CD4-positive, CD25-positive, alpha-beta regulatory T cell (primary cell): Measurements from ENCODE around the gene GABBR2. TPM values are rescaled to one million over a fixed set of nuclear protein-coding genes. Genes with fewer than 3 reads are reported as not detected.

Experiments used
- ATAC-seq, 2 donors: fragments of 150-1000 bp; cut with Tn5 transposase; one replicate each; pipeline ENCODE4 v1.10.0; 2021; ENCODE audit warnings: low read depth in 2 of 2, moderate number of reproducible peaks in 2 of 2, moderate library complexity in 1 of 2
- DNase-seq, 3 donors: peaks; one replicate each; pipeline versions ENCODE4 v3.0.0 to v3.0.0-alpha.2; 2012 to 2022; ENCODE audit warnings: mixed read lengths in 1 of 3
- H3K27ac ChIP-seq: one replicate; pipeline ENCODE4 v1.7.0; 2013; ENCODE audit warnings: mild to moderate bottlenecking, low read length; ENCODE audit not compliant: insufficient read depth, poor library complexity, severe bottlenecking
- H3K27me3 ChIP-seq: one replicate; pipeline ENCODE4 v1.7.0; 2013; ENCODE audit warnings: low read length; ENCODE audit not compliant: control insufficient read depth, insufficient read depth
- H3K36me3 ChIP-seq: one replicate; pipeline ENCODE4 v1.7.0; 2013; ENCODE audit warnings: mild to moderate bottlenecking, low read length, moderate library complexity; ENCODE audit not compliant: control insufficient read depth, insufficient read depth
- H3K4me1 ChIP-seq: 2 replicates; pipeline ENCODE4 v1.7.0; 2013; ENCODE audit warnings: mild to moderate bottlenecking, low read length; ENCODE audit not compliant: insufficient read depth, control insufficient read depth, poor library complexity, severe bottlenecking
- H3K4me3 ChIP-seq: one replicate; pipeline ENCODE4 v1.7.0; 2013; ENCODE audit warnings: low read depth, mild to moderate bottlenecking, low read length, moderate library complexity
- H3K9me3 ChIP-seq, 2 experiments: 1 replicate in 1 of 2; 2 replicates in 1 of 2; pipeline ENCODE4 v1.7.0; 2013; ENCODE audit warnings: low read length in 2 of 2, mild to moderate bottlenecking in 1 of 2, moderate library complexity in 1 of 2; ENCODE audit not compliant: control insufficient read depth in 2 of 2
- H3K27ac Mint-ChIP-seq, 3 donors: one replicate each; pipeline ENCODE4 v1.8.0; 2020 to 2022; ENCODE audit warnings: mild to moderate bottlenecking in 3 of 3, mixed read lengths in 3 of 3, moderate library complexity in 2 of 3
- H3K27me3 Mint-ChIP-seq: one replicate; pipeline ENCODE4 v1.8.0; 2022; ENCODE audit warnings: mild to moderate bottlenecking, mixed read lengths
- H3K36me3 Mint-ChIP-seq: one replicate; pipeline ENCODE4 v1.8.0; 2020; ENCODE audit warnings: mixed read lengths
- H3K4me1 Mint-ChIP-seq, 4 donors: one replicate each; pipeline ENCODE4 v1.8.0; 2020 to 2022; ENCODE audit warnings: mixed read lengths in 4 of 4, mild to moderate bottlenecking in 1 of 4
- H3K4me3 Mint-ChIP-seq, 4 donors: one replicate each; pipeline ENCODE4 v1.8.0; 2020 to 2022; ENCODE audit warnings: mild to moderate bottlenecking in 4 of 4, mixed read lengths in 4 of 4, moderate library complexity in 3 of 4
- H3K9me3 Mint-ChIP-seq, 7 donors: one replicate each; pipeline ENCODE4 v1.8.0; 2020 to 2022; ENCODE audit warnings: mixed read lengths in 7 of 7, mild to moderate bottlenecking in 3 of 7, moderate library complexity in 2 of 7
- polyA plus RNA-seq, 4 donors: library from polyadenylated mRNA; unstranded; fragments of 300-500 nt; fragmentation: Illumina TruSeq; gene quantifications; one replicate each; pipeline ENCODE4 v1.2.3, GENCODE V29; 2021
- total RNA-seq: library from RNA; stranded (reverse); gene quantifications from one replicate; pipeline ENCODE4 v1.2.3, GENCODE V29; 2022

Gene GABBR2
- total and polyA plus RNA-seq, 5 donors from 2014 or later, result not detected

- no peaks in the 10 kb centered on the region for H3K36me3 ChIP-seq
- ATAC-seq (no peak), DNase-seq (no peak)
- no peak overlapping the region for H3K27ac ChIP-seq
- Mint-ChIP-seq H3K9me3 (peaks cover 0 to 9% (median 1%) of the 10 kb centered on the region in 7 donors), H3K4me3 (no peak overlapping the region), H3K27me3 (peaks cover 42% of the 10 kb centered on the region), H3K36me3 (peaks cover 4% of the 10 kb centered on the region), H3K27ac (no peak overlapping the region), H3K4me1 (no peaks in the 10 kb centered on the region)
- no peaks in the 10 kb centered on the region for H3K27me3 ChIP-seq
- H3K4me1 ChIP-seq, result no peaks in the 10 kb centered on the region
- H3K9me3 ChIP-seq, result peaks cover 4 to 6% of the 10 kb centered on the region in 2 experiments
- no peak overlapping the region for H3K4me3 ChIP-seq
Measured at GRCh38 chr9:98455256-98456155, 253.2 kb downstream of the GABBR2 start.

- no peak for DNase-seq
- H3K27me3 ChIP-seq, result no peaks in the 10 kb centered on the region
- peaks cover 42% of the 10 kb centered on the region for H3K27me3 Mint-ChIP-seq
Measured at GRCh38 chr9:98453589-98454311, 255.0 kb downstream of the GABBR2 start.

GRCh38 chr9:98451576-98451975 is 257.2 kb downstream of the GABBR2 start:
- no peaks in the 10 kb centered on the region for H3K4me1 Mint-ChIP-seq
- peaks cover 38% of the 10 kb centered on the region for H3K27me3 Mint-ChIP-seq
- Histone ChIP-seq H3K4me3 (no peak overlapping the region), H3K27me3 (no peaks in the 10 kb centered on the region), H3K36me3 (no peaks in the 10 kb centered on the region), H3K27ac (no peak overlapping the region), H3K4me1 (no peaks in the 10 kb centered on the region), H3K9me3 (no peaks in the 10 kb centered on the region)
- ATAC-seq, result no peak
- H3K27ac Mint-ChIP-seq, result peak overlapping the region in 1 of 3 donors; percentile 12
- DNase-seq, result no peak
- H3K36me3 Mint-ChIP-seq, result peaks cover 4% of the 10 kb centered on the region
- H3K4me3 Mint-ChIP-seq, result no peak overlapping the region
- no peaks in the 10 kb centered on the region for H3K9me3 Mint-ChIP-seq

More at GRCh38 chr9:98453589-98454311, 255.0 kb downstream of the GABBR2 start:
- H3K36me3 Mint-ChIP-seq, result peaks cover 4% of the 10 kb centered on the region
- Histone ChIP-seq H3K4me1 (no peaks in the 10 kb centered on the region), H3K27ac (no peak overlapping the region), H3K9me3 (no peaks in the 10 kb centered on the region), H3K4me3 (no peak overlapping the region), H3K36me3 (no peaks in the 10 kb centered on the region)
- H3K27ac Mint-ChIP-seq, result no peak overlapping the region
- peaks cover 0 to 1% (median 0%) of the 10 kb centered on the region in 7 donors for H3K9me3 Mint-ChIP-seq
- H3K4me1 Mint-ChIP-seq, result no peaks in the 10 kb centered on the region
- no peak for ATAC-seq
- no peak overlapping the region for H3K4me3 Mint-ChIP-seq

- no peak for ATAC-seq
- Mint-ChIP-seq H3K27me3 (peaks cover 34% of the 10 kb centered on the region), H3K9me3 (no peaks in the 10 kb centered on the region)
Measured at GRCh38 chr9:98450496-98450895, 258.2 kb downstream of the GABBR2 start.

GRCh38 chr9:98449871-98450270 is 258.9 kb downstream of the GABBR2 start:
- no peak overlapping the region for H3K27ac Mint-ChIP-seq
- peaks cover 0 to 4% (median 0%) of the 10 kb centered on the region in 4 donors for H3K4me1 Mint-ChIP-seq
- Histone ChIP-seq H3K9me3 (no peaks in the 10 kb centered on the region), H3K4me3 (no peak overlapping the region), H3K27me3 (no peaks in the 10 kb centered on the region), H3K27ac (no peak overlapping the region), H3K36me3 (no peaks in the 10 kb centered on the region), H3K4me1 (no peaks in the 10 kb centered on the region)
- H3K36me3 Mint-ChIP-seq, result no peaks in the 10 kb centered on the region
- no peaks in the 10 kb centered on the region for H3K9me3 Mint-ChIP-seq
- no peak for DNase-seq
- H3K27me3 Mint-ChIP-seq, result peaks cover 39% of the 10 kb centered on the region
- no peak for ATAC-seq
- H3K4me3 Mint-ChIP-seq, result no peak overlapping the region

More at GRCh38 chr9:98450496-98450895, 258.2 kb downstream of the GABBR2 start:
- Histone ChIP-seq H3K36me3 (no peaks in the 10 kb centered on the region), H3K4me1 (no peaks in the 10 kb centered on the region), H3K9me3 (no peaks in the 10 kb centered on the region), H3K27ac (no peak overlapping the region), H3K27me3 (no peaks in the 10 kb centered on the region), H3K4me3 (no peak overlapping the region)
- no peak overlapping the region for H3K4me3 Mint-ChIP-seq
- no peaks in the 10 kb centered on the region for H3K36me3 Mint-ChIP-seq
- DNase-seq, result no peak
- no peak overlapping the region for H3K27ac Mint-ChIP-seq
- H3K4me1 Mint-ChIP-seq, result peaks cover 0 to 3% (median 0%) of the 10 kb centered on the region in 4 donors

- Histone ChIP-seq H3K4me1 (no peaks in the 10 kb centered on the region), H3K36me3 (no peaks in the 10 kb centered on the region), H3K4me3 (no peak overlapping the region), H3K27me3 (peaks cover 3% of the 10 kb centered on the region), H3K27ac (no peak overlapping the region), H3K9me3 (no peaks in the 10 kb centered on the region)
- no peak overlapping the region for H3K4me3 Mint-ChIP-seq
- H3K27me3 Mint-ChIP-seq, result peaks cover 23% of the 10 kb centered on the region
- ATAC-seq (no peak), DNase-seq (no peak)
- H3K36me3 Mint-ChIP-seq, result no peaks in the 10 kb centered on the region
- H3K4me1 Mint-ChIP-seq, result peaks cover 0 to 4% (median 0%) of the 10 kb centered on the region in 4 donors
- H3K9me3 Mint-ChIP-seq, result no peaks in the 10 kb centered on the region
- no peak overlapping the region for H3K27ac Mint-ChIP-seq
Measured at GRCh38 chr9:98445576-98445975, 263.2 kb downstream of the GABBR2 start.

GRCh38 chr9:98444601-98445000 is 264.1 kb downstream of the GABBR2 start:
- Mint-ChIP-seq H3K9me3 (no peaks in the 10 kb centered on the region), H3K4me1 (peaks cover 0 to 4% (median 0%) of the 10 kb centered on the region in 4 donors), H3K27me3 (peaks cover 23% of the 10 kb centered on the region), H3K4me3 (no peak overlapping the region), H3K27ac (no peak overlapping the region), H3K36me3 (no peaks in the 10 kb centered on the region)
- Histone ChIP-seq H3K4me3 (no peak overlapping the region), H3K27me3 (peaks cover 3% of the 10 kb centered on the region), H3K36me3 (no peaks in the 10 kb centered on the region), H3K9me3 (no peaks in the 10 kb centered on the region), H3K27ac (no peak overlapping the region), H3K4me1 (no peaks in the 10 kb centered on the region)
- ATAC-seq (no peak), DNase-seq (no peak)
